Uterus (tissue), 4 donors: ENCODE measurements around the gene ADORA3. TPM values are rescaled to one million over a fixed set of nuclear protein-coding genes. Genes with fewer than 3 reads are reported as not detected.
A peak's percentile ranks its signal among the peaks of the same experiment; 100 is the strongest.

Experiments
- DNase-seq, 2 donors: peaks; one replicate each; pipeline ENCODE4 v3.0.0-alpha.2; 2019 to 2020
- H3K27ac ChIP-seq, 2 donors: fragments of 200-600 bp; sonication (generic); 1 replicate in 1 of 2; 2 replicates in 1 of 2; pipeline ENCODE4 v1.5.1; 2016 to 2018
- H3K27me3 ChIP-seq, 2 donors: fragments of 200-600 bp; sonication (generic); one replicate each; pipeline ENCODE4 v1.5.1; 2018 to 2019; ENCODE audit warnings: control low read depth in 1 of 2
- H3K36me3 ChIP-seq, 2 donors: fragments of 200-600 bp; sonication (generic); one replicate each; pipeline ENCODE4 v1.5.1; 2019; ENCODE audit warnings: control low read depth in 1 of 2
- H3K4me1 ChIP-seq, 2 donors: fragments of 200-600 bp; sonication (generic); one replicate each; pipeline ENCODE4 v1.5.1; 2018 to 2019; ENCODE audit warnings: control low read depth in 1 of 2
- H3K4me3 ChIP-seq, 2 donors: fragments of 200-600 bp; sonication (generic); 1 replicate in 1 of 2; 2 replicates in 1 of 2; pipeline ENCODE4 v1.5.1; 2018 to 2019; ENCODE audit warnings: mild to moderate bottlenecking in 1 of 2
- H3K9me3 ChIP-seq, 2 donors: fragments of 200-600 bp; sonication (generic); one replicate each; pipeline ENCODE4 v1.5.1; 2019; ENCODE audit warnings: control low read depth in 1 of 2
- CTCF ChIP-seq, 4 experiments: fragments of 200-600 bp in 2 of 4; fragments of 450-650 bp in 2 of 4; sonication (generic) in 2 of 4; IDR thresholded peaks; one replicate each; pipeline ENCODE4 v1.5.1; 2016 to 2019; ENCODE audit warnings: antibody characterized with exemption in 4 of 4, mild to moderate bottlenecking in 2 of 4, moderate library complexity in 1 of 4
- POLR2A ChIP-seq, 2 donors: fragments of 450-650 bp; IDR thresholded peaks; one replicate each; pipeline ENCODE4 v1.6.1; 2016; ENCODE audit warnings: antibody characterized with exemption in 2 of 2, mild to moderate bottlenecking in 1 of 2, moderate library complexity in 1 of 2
- intact Hi-C: fragments of 100-400 bp; cut with DNase I; formaldehyde crosslinking; loops from one replicate; pipeline ENCODE4 v1.15.1; 2023; ENCODE audit warnings: low total_unique reads
- total RNA-seq, 4 donors: library from RNA; depleted of rRNA in 3 of 4; stranded (reverse); fragments of >200 nt in 3 of 4; gene quantifications; one replicate each; pipeline versions ENCODE4 v1.1.0 to v1.2.4, GENCODE V29; 2014 to 2023
- donor health status: DM: yes; HTN: yes; CAD: no.

ADORA3 gene
- total RNA-seq, 4 donors from 2014 or later: 0.59 to 13.6 (median 1.7) TPM

- intact Hi-C loops: no loop called here
- H3K4me1 ChIP-seq: no peaks in the 10 kb centered on the region
- no peak for DNase-seq
- H3K9me3 ChIP-seq: no peaks in the 10 kb centered on the region
- TF ChIP-seq POLR2A (IDR thresholded peaks at IDR 0.05): no peak
- no peak for TF ChIP-seq CTCF (IDR thresholded peaks at IDR 0.05)
- no peaks in the 10 kb centered on the region for H3K27me3 ChIP-seq
- H3K27ac ChIP-seq: no peak overlapping the region
- H3K36me3 ChIP-seq: no peaks in the 10 kb centered on the region
- no peak overlapping the region for H3K4me3 ChIP-seq
Measured at GRCh38 chr1:111475701-111476100, 27.7 kb downstream of the ADORA3 start.

GRCh38 chr1:111474521-111474920 lies 28.9 kb downstream of the ADORA3 start:
- TF ChIP-seq CTCF (IDR thresholded peaks at IDR 0.05): no peak
- no peak for TF ChIP-seq POLR2A (IDR thresholded peaks at IDR 0.05)
- H3K27ac ChIP-seq: peak overlapping the region in 1 of 2 donors; percentile 44
- no peaks in the 10 kb centered on the region for H3K36me3 ChIP-seq
- intact Hi-C loops: no loop called here
- H3K4me1 ChIP-seq: no peaks in the 10 kb centered on the region
- no peak overlapping the region for H3K4me3 ChIP-seq
- H3K27me3 ChIP-seq: no peaks in the 10 kb centered on the region
- DNase-seq: no peak
- no peaks in the 10 kb centered on the region for H3K9me3 ChIP-seq

DNA sequence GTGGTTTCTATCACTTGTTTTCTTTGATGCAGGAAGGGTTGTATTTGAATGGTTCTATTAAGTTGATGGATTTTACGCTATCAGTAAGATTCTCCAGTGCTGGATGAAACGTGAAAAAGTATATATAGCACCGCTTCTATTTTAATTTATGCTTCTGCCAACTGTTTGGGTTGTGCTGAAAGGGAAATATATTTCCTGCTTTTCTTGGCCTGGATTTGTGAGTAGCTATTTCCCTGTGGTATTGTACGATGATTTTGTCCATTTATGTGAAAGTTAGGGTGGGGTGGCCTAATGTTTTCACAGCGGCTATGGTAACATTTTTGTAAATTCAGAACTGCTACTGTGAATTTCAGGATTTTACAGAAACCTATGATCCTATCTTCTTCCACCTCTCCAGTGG lies 29.3 kb downstream of the ADORA3 start:
- H3K36me3 ChIP-seq: no peaks in the 10 kb centered on the region
- peak overlapping the region in 1 of 2 donors; percentile 44 for H3K27ac ChIP-seq
- no peak for DNase-seq
- no peak for TF ChIP-seq POLR2A (IDR thresholded peaks at IDR 0.05)
- TF ChIP-seq CTCF (IDR thresholded peaks at IDR 0.05): no peak
- H3K9me3 ChIP-seq: no peaks in the 10 kb centered on the region
- H3K4me3 ChIP-seq: no peak overlapping the region
- intact Hi-C loops: no loop called here
- H3K27me3 ChIP-seq: no peaks in the 10 kb centered on the region
- no peaks in the 10 kb centered on the region for H3K4me1 ChIP-seq

GRCh38 chr1:111471538-111471937 lies 31.9 kb downstream of the ADORA3 start:
- intact Hi-C loops: no loop called here
- H3K4me1 ChIP-seq: no peaks in the 10 kb centered on the region
- H3K4me3 ChIP-seq: no peak overlapping the region
- TF ChIP-seq CTCF (IDR thresholded peaks at IDR 0.05): no peak
- no peak for TF ChIP-seq POLR2A (IDR thresholded peaks at IDR 0.05)
- H3K36me3 ChIP-seq: no peaks in the 10 kb centered on the region
- no peak overlapping the region for H3K27ac ChIP-seq
- DNase-seq: no peak
- no peaks in the 10 kb centered on the region for H3K9me3 ChIP-seq
- H3K27me3 ChIP-seq: no peaks in the 10 kb centered on the region

GRCh38 chr1:111471012-111471411 lies 32.4 kb downstream of the ADORA3 start:
- intact Hi-C loops: no loop called here
- no peak for TF ChIP-seq POLR2A (IDR thresholded peaks at IDR 0.05)
- no peak for TF ChIP-seq CTCF (IDR thresholded peaks at IDR 0.05)
- Histone ChIP-seq H3K27ac (no peak overlapping the region), H3K4me3 (no peak overlapping the region), H3K27me3 (no peaks in the 10 kb centered on the region), H3K36me3 (no peaks in the 10 kb centered on the region), H3K4me1 (no peaks in the 10 kb centered on the region), H3K9me3 (no peaks in the 10 kb centered on the region)
- DNase-seq: no peak
